LHCN-M2 (cell line): ENCODE data around the gene NT5DC1. TPM values are rescaled to one million over a fixed set of nuclear protein-coding genes. Genes with fewer than 3 reads are reported as not detected.

ENCODE experiments used
- total RNA-seq: library from RNA; depleted of rRNA; stranded (reverse); fragments of >200 nt; gene quantifications from 2 replicates; pipeline ENCODE4 v1.2.3, GENCODE V29; 2014; rRNA removed

NT5DC1 gene
- total RNA-seq, 1 experiment from 2014 or later = 18.0 TPM

Other genes with a start within 250 kb of the NT5DC1 start
- 1.9 and 2.9 TPM in 2 replicates for gene FRK, start 40.0 kb upstream of the NT5DC1 start, total RNA-seq
- 1.4 and 1.7 TPM in 2 replicates for gene COL10A1, start 25.3 kb downstream of the NT5DC1 start, total RNA-seq
- 16.7 and 18.8 TPM in 2 replicates for gene TSPYL4, start 153.2 kb downstream of the NT5DC1 start, total RNA-seq
- gene TSPYL1, start 179.1 kb downstream of the NT5DC1 start, total RNA-seq = 72.5 and 76.1 TPM in 2 replicates